ENCODE measurements around the gene MOK. TPM values are rescaled to one million over a fixed set of nuclear protein-coding genes. Genes with fewer than 3 reads are reported as not detected.

MOK gene
- total RNA-seq, 3 donors from 2014 or later (not counting 1 experiment from before 2014, with no cell fraction given): 3.9 to 6.5 (median 4.7) TPM

- Histone ChIP-seq H3K27me3 (ENCODE audit: control insufficient read depth, insufficient read depth, low read length) (no peaks in the 10 kb centered on the region), H3K9me3 (ENCODE audit: control insufficient read depth, insufficient read depth, low read length) (no peaks in the 10 kb centered on the region), H3K27ac (ENCODE audit: low read length) (no peak overlapping the region), H3K36me3 (ENCODE audit: control insufficient read depth, insufficient read depth, low read length) (no peaks in the 10 kb centered on the region), H3K4me3 (ENCODE audit: low read length) (no peak overlapping the region), H3K4me1 (ENCODE audit: control insufficient read depth, insufficient read depth, low read length) (no peaks in the 10 kb centered on the region)
- ATAC-seq: no peak
- Mint-ChIP-seq H3K27me3 (ENCODE audit: low read depth in 2 of 2) (no peaks in the 10 kb centered on the region), H3K36me3 (no peaks in the 10 kb centered on the region), H3K9me3 (no peaks in the 10 kb centered on the region), H3K4me1 (peaks cover 0 to 3% of the 10 kb centered on the region in 2 donors), H3K27ac (no peak overlapping the region), H3K4me3 (no peak overlapping the region)
- TF ChIP-seq, protein P1, sequence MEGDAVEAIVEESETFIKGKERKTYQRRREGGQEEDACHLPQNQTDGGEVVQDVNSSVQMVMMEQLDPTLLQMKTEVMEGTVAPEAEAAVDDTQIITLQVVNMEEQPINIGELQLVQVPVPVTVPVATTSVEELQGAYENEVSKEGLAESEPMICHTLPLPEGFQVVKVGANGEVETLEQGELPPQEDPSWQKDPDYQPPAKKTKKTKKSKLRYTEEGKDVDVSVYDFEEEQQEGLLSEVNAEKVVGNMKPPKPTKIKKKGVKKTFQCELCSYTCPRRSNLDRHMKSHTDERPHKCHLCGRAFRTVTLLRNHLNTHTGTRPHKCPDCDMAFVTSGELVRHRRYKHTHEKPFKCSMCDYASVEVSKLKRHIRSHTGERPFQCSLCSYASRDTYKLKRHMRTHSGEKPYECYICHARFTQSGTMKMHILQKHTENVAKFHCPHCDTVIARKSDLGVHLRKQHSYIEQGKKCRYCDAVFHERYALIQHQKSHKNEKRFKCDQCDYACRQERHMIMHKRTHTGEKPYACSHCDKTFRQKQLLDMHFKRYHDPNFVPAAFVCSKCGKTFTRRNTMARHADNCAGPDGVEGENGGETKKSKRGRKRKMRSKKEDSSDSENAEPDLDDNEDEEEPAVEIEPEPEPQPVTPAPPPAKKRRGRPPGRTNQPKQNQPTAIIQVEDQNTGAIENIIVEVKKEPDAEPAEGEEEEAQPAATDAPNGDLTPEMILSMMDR (IDR thresholded peaks at IDR 0.05): no peak
- 91% methylated on average over 22 of the region's 22 CpGs for WGBS (ENCODE audit: insufficient coverage)
- intact Hi-C loops (cut with micrococcal nuclease): no loop called here
- no peak for DNase-seq
These were observed 74.3 kb downstream of the MOK start for GRCh38 chr14:102230481-102231210.

DNA sequence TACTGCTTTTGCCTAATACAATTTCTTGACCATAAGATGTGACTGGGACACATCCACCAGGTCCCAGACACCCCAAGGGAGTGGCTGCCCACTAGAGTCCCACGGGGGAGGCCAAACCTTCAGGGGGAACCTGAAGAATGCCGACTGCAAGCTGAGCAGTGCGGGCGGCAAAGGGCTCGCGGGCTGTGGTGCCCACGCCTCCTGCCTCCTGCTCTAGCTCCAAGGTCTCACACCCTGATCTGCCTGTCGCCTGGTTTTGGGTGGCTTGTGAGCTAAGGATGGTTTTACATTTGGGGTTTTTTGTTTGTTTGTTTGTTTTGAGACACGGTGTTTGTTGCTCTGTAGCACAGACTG lies 75.2 kb downstream of the MOK start:
- Mint-ChIP-seq H3K4me1 (peaks cover 0 to 8% of the 10 kb centered on the region in 2 donors), H3K27ac (no peak overlapping the region), H3K36me3 (no peaks in the 10 kb centered on the region), H3K4me3 (no peak overlapping the region), H3K9me3 (no peaks in the 10 kb centered on the region), H3K27me3 (ENCODE audit: low read depth in 2 of 2) (no peaks in the 10 kb centered on the region)
- WGBS (ENCODE audit: insufficient coverage): 92% methylated on average over 9 of the region's 9 CpGs
- no peak for ATAC-seq
- Histone ChIP-seq H3K9me3 (ENCODE audit: control insufficient read depth, insufficient read depth, low read length) (no peaks in the 10 kb centered on the region), H3K27me3 (ENCODE audit: control insufficient read depth, insufficient read depth, low read length) (no peaks in the 10 kb centered on the region), H3K4me3 (ENCODE audit: low read length) (no peak overlapping the region), H3K36me3 (ENCODE audit: control insufficient read depth, insufficient read depth, low read length) (no peaks in the 10 kb centered on the region), H3K27ac (ENCODE audit: low read length) (no peak overlapping the region), H3K4me1 (ENCODE audit: control insufficient read depth, insufficient read depth, low read length) (no peaks in the 10 kb centered on the region)
- no peak for DNase-seq
- intact Hi-C loops (cut with micrococcal nuclease): no loop called here
- TF ChIP-seq, protein P1 (IDR thresholded peaks at IDR 0.05): no peak

DNA sequence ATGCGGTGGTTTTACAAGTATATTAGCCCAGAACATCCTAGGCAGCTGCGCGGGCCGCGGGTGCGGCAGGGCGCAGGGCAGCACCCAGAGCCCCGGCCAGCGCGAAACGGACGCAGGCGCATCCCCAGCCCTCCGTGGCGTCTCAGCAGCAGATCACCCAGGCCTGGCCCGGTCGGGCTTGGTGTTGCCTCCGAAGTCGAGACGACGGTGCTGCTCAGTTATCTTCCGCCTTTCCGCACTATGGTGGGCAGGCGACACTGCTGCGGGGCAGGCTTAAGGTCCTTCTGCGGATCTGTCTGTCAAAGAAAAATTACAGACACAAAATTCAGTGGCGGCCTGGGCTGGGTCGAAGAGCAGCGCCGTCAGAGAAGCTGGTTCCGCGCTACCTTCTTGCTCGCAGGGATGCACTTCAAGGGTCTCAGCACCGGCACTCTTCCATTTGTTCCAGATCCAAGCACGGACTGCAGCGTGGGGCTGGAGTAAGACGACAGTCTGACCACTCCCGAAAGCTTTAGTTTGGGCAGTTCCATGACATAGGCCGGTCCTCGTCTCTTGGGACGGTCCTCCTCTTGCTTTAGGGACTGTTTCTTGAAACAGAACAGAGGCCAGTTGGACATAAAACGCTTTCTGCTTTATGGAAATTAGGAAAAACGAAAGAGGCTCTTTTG lies 75.8 kb downstream of the MOK start:
- 95% methylated on average over 43 of the region's 43 CpGs for WGBS (ENCODE audit: insufficient coverage)
- Histone ChIP-seq H3K4me1 (ENCODE audit: control insufficient read depth, insufficient read depth, low read length) (no peaks in the 10 kb centered on the region), H3K27me3 (ENCODE audit: control insufficient read depth, insufficient read depth, low read length) (no peaks in the 10 kb centered on the region), H3K9me3 (ENCODE audit: control insufficient read depth, insufficient read depth, low read length) (no peaks in the 10 kb centered on the region), H3K4me3 (ENCODE audit: low read length) (no peak overlapping the region), H3K27ac (ENCODE audit: low read length) (no peak overlapping the region), H3K36me3 (ENCODE audit: control insufficient read depth, insufficient read depth, low read length) (no peaks in the 10 kb centered on the region)
- Mint-ChIP-seq H3K36me3 (no peaks in the 10 kb centered on the region), H3K27me3 (ENCODE audit: low read depth in 2 of 2) (no peaks in the 10 kb centered on the region), H3K27ac (no peak overlapping the region), H3K4me3 (no peak overlapping the region), H3K4me1 (peaks cover 0 to 8% of the 10 kb centered on the region in 2 donors), H3K9me3 (no peaks in the 10 kb centered on the region)
- intact Hi-C loops (cut with micrococcal nuclease): no loop called here
- TF ChIP-seq, protein P1 (IDR thresholded peaks at IDR 0.05): no peak
- ATAC-seq (no peak), DNase-seq (no peak)

All from natural killer cell (primary cell).